GM21723 (cell line): ENCODE measurements around the gene HSPB1.
"Not testable (repeated sequence)": the region's sequence is repeated elsewhere in the genome, so short reads cannot be mapped to it uniquely, and the experiment has no call there.

ENCODE experiments used
- ATAC-seq: cut with Tn5 transposase; IDR thresholded peaks from one replicate; pipeline ENCODE4 v1.9.1; 2021; ENCODE audit warnings: mild to moderate bottlenecking, moderate library complexity; ENCODE audit not compliant: unreplicated experiment

HSPB1 gene

GRCh38 chr7:76330261-76330660 lies 27.8 kb downstream of the HSPB1 start:
- ATAC-seq: no peak

GRCh38 chr7:76330673-76331072 lies 28.2 kb downstream of the HSPB1 start:
- ATAC-seq: no peak

GRCh38 chr7:76332078-76332477 lies 29.6 kb downstream of the HSPB1 start:
- ATAC-seq: no peak

- ATAC-seq: no peak
Measured at GRCh38 chr7:76333511-76334101, 31.1 kb downstream of the HSPB1 start.

- no peak for ATAC-seq
Measured at GRCh38 chr7:76334320-76334967, 32.0 kb downstream of the HSPB1 start.

GRCh38 chr7:76335417-76335816 lies 32.9 kb downstream of the HSPB1 start:
- not testable (repeated sequence) for ATAC-seq

GRCh38 chr7:76336094-76336493 lies 33.6 kb downstream of the HSPB1 start:
- no peak for ATAC-seq

GRCh38 chr7:76337147-76337546 lies 34.7 kb downstream of the HSPB1 start:
- no peak for ATAC-seq

- no peak for ATAC-seq
Measured at GRCh38 chr7:76338298-76339084, 36.0 kb downstream of the HSPB1 start.

- no peak for ATAC-seq
Measured at GRCh38 chr7:76340617-76341131, 38.2 kb downstream of the HSPB1 start.

- no peak for ATAC-seq
Measured at GRCh38 chr7:76342222-76342621, 39.7 kb downstream of the HSPB1 start.

- ATAC-seq: no peak
Measured at GRCh38 chr7:76343294-76343930, 40.9 kb downstream of the HSPB1 start.

- ATAC-seq: no peak
Measured at GRCh38 chr7:76343931-76344321, 41.5 kb downstream of the HSPB1 start.

GRCh38 chr7:76346097-76346496 lies 43.6 kb downstream of the HSPB1 start:
- ATAC-seq: no peak

GRCh38 chr7:76346778-76347177 lies 44.3 kb downstream of the HSPB1 start:
- no peak for ATAC-seq

- no peak for ATAC-seq
Measured at GRCh38 chr7:76347710-76348109, 45.2 kb downstream of the HSPB1 start.

- no peak for ATAC-seq
Measured at GRCh38 chr7:76349313-76349885, 46.9 kb downstream of the HSPB1 start.

- ATAC-seq: no peak
Measured at GRCh38 chr7:76351372-76351771, 48.9 kb downstream of the HSPB1 start.

GRCh38 chr7:76352193-76352592 lies 49.7 kb downstream of the HSPB1 start:
- no peak for ATAC-seq

GRCh38 chr7:76353744-76354143 lies 51.3 kb downstream of the HSPB1 start:
- ATAC-seq: no peak
